Frontal cortex (tissue), 4 donors: ENCODE data around the gene TRAF4. TPM values are rescaled to one million over a fixed set of nuclear protein-coding genes. Genes with fewer than 3 reads are reported as not detected.
"Not testable (repeated sequence)": the region's sequence is repeated elsewhere in the genome, so short reads cannot be mapped to it uniquely, and the experiment has no call there.

ENCODE experiments used
- DNase-seq, 2 donors: peaks; one replicate each; pipeline ENCODE4 v3.0.0; 2012; ENCODE audit warnings: low spot score in 2 of 2
- FAIRE-seq: peaks from 2 replicates; lab custom pipeline; 2012; peaks lifted over from hg19 to GRCh38; lab: Jason Lieb, UNC
- small RNA-seq: library from RNA; depleted of rRNA; stranded (forward); fragments of <200 nt; gene quantifications from one replicate; pipeline ENCODE3, GENCODE V24; 2014
- total RNA-seq: library from RNA; depleted of rRNA; stranded (reverse); fragments of >200 nt; gene quantifications from one replicate; pipeline ENCODE4 v1.2.3, GENCODE V29; 2014
- donor health status: control.
- donor health status: control.
- donor health status: control.

TRAF4 gene
- total RNA-seq, 1 donor from 2014 or later = 60.3 TPM

GRCh38 chr17:28763804-28764266 lies 20.0 kb downstream of the TRAF4 start:
- FAIRE-seq = no peak

GRCh38 chr17:28765038-28765437 lies 21.2 kb downstream of the TRAF4 start:
- no peak for DNase-seq
- FAIRE-seq = no peak

More at GRCh38 chr17:28763804-28764266, 20.0 kb downstream of the TRAF4 start:
- DNase-seq = peak; percentile 52 to 60

GRCh38 chr17:28773736-28774135 lies 29.9 kb downstream of the TRAF4 start:
- FAIRE-seq (no peak), DNase-seq (no peak)

- DNase-seq = no peak
These were observed 30.4 kb downstream of the TRAF4 start for GRCh38 chr17:28774206-28774605.

DNA sequence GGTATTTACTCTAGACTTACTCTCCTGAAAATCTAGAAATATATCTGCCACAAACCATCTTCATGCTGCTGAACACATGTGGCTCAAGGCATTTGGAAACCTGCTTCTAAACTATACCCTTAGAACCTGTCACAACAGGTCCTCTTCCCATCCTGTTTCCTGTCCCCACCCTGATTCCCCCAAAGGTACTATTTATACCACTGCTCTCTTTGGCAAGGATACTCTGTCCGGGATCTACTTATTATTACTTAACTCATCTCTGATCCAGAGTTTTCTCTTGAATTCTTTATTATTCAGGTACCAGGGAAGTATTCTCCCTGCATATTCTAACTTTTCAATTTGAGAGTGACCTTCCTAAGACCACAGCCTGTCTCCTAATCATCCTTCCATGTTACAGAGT lies 33.4 kb downstream of the TRAF4 start:
- DNase-seq (no peak), FAIRE-seq (no peak)

More at GRCh38 chr17:28774206-28774605, 30.4 kb downstream of the TRAF4 start:
- FAIRE-seq = no peak

- FAIRE-seq, DNase-seq: not testable (repeated sequence)
These were observed 35.8 kb downstream of the TRAF4 start for GRCh38 chr17:28779601-28780000.

GRCh38 chr17:28783161-28783560 lies 39.4 kb downstream of the TRAF4 start:
- no peak for FAIRE-seq

GRCh38 chr17:28788100-28788499 lies 44.3 kb downstream of the TRAF4 start:
- DNase-seq = no peak
- FAIRE-seq = no peak

More at GRCh38 chr17:28783161-28783560, 39.4 kb downstream of the TRAF4 start:
- DNase-seq = no peak

DNA sequence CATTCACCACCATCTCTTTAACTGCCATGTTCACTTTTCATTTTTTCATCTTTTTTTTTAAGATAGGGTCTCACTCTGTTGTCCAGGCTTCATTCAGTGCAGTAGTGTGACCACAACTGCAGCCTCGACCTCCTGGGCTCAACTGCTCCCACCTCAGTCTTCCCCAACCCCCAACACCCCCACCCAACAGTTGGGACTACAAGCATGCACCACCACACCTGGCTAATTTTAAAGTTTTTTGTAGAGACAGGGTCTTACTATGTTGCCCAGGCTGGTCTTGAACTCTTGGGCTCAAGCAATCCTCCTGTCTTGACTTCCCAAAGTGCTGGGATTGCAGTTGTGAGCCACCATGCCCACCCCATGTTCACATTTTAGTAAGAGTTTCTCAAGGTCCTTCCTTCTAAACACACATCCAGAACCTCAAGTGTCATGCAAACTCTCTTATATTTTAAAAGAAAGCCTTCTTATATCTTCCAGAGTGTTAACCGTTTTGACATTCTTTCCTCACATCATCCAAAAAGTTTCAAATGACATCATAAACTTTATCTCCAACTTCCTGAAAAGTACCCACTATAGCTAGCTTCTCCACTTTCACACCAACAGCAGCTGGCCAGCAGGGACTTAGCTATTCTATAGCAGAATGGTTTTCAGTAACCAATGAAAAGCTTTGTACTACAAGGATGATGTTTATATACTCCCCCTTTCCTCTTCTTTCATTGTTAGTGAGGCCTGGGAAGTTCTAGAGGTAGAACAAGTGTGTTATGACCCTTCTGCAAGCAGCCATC lies 49.3 kb downstream of the TRAF4 start:
- no peak for DNase-seq
- FAIRE-seq = no peak

DNA sequence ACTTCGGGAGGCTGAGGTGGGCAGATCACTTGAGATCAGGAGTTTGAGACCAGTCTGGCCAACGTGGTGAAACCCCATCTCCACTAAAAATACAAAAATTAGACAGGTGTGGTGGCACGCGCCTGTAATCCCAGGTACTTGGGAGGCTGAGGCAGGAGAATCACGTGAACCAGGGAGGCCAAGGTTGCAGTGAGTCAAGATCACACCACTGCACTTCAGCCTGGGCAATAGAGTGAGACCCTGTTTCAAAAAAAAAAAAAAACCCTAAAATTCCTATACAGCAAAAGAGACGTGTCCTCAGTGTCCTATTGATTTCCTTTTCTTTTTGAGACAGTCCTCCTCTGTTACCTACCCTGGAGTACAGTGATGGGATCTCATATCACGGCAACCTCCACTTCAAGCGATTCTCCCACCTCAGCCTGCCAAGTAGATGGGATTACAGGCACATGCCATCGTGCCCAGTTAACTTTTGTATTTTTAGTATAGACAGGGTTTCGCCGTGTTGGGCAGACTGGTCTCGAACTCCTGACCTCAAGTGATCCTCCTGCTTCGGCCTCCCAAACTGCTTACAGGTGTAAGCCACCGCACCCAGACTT lies 51.1 kb downstream of the TRAF4 start:
- FAIRE-seq, DNase-seq: not testable (repeated sequence)

GRCh38 chr17:28796062-28796461 lies 52.3 kb downstream of the TRAF4 start:
- DNase-seq = no peak
- FAIRE-seq = no peak

Small RNA genes lying within 50 kb of the gene (small RNA-seq; reads per million reads assigned to genes)
- gene SNORD42A (not detected), gene SNORD42B (not detected), gene SNORD4A (not detected), gene SNORD4B (not detected)

Other genes with a start within 250 kb of the TRAF4 start
- gene FOXN1, start 237.7 kb upstream of the TRAF4 start, total RNA-seq = not detected
- 32.6 TPM for gene UNC119, start 191.4 kb upstream of the TRAF4 start, total RNA-seq
- 16.3 TPM for gene PIGS, start 172.5 kb upstream of the TRAF4 start, total RNA-seq
- gene ALDOC, start 167.1 kb upstream of the TRAF4 start, total RNA-seq = 56.7 TPM
- gene SPAG5, start 145.0 kb upstream of the TRAF4 start, total RNA-seq = 3.7 TPM
- gene RSKR, start 129.8 kb upstream of the TRAF4 start, total RNA-seq = 11.8 TPM
- 81.9 TPM for gene BLTP2, start 98.9 kb upstream of the TRAF4 start, total RNA-seq
- 44.0 TPM for gene SDF2, start 82.1 kb upstream of the TRAF4 start, total RNA-seq
- 28.9 TPM for gene SUPT6H, start 81.8 kb upstream of the TRAF4 start, total RNA-seq
- 2.9 TPM for gene PROCA1, start 32.1 kb upstream of the TRAF4 start, total RNA-seq
- 12.2 TPM for gene RAB34, start 26.1 kb upstream of the TRAF4 start, total RNA-seq
- gene RPL23A, start 24.0 kb upstream of the TRAF4 start, total RNA-seq = 436 TPM
- under 0.01 TPM for gene TLCD1, start 17.8 kb upstream of the TRAF4 start, total RNA-seq
- 0.82 TPM for gene NEK8, start 15.2 kb upstream of the TRAF4 start, total RNA-seq
- 2.4 TPM for gene FAM222B, start 98.8 kb downstream of the TRAF4 start, total RNA-seq
- 19.6 TPM for gene ERAL1, start 111.0 kb downstream of the TRAF4 start, total RNA-seq
- 14.7 TPM for gene FLOT2, start 153.7 kb downstream of the TRAF4 start, total RNA-seq
- 28.9 TPM for gene DHRS13, start 159.1 kb downstream of the TRAF4 start, total RNA-seq
- 30.6 TPM for gene PHF12, start 207.5 kb downstream of the TRAF4 start, total RNA-seq